Measurements from ENCODE around the gene TRIM15.
"Not testable (repeated sequence)": the region's sequence is repeated elsewhere in the genome, so short reads cannot be mapped to it uniquely, and the experiment has no call there.

TRIM15 gene

GRCh38 chr6:30162265-30163089, 869 bp upstream of the TRIM15 start:
- DNase-seq (ENCODE audit: low read depth, low spot score), result no peak

GRCh38 chr6:30163918-30164654, 740 bp downstream of the TRIM15 start:
- DNase-seq (ENCODE audit: low read depth, low spot score), result no peak

- no peak for DNase-seq (ENCODE audit: low read depth, low spot score)
Observed at GRCh38 chr6:30164714-30165113, 1.4 kb downstream of the TRIM15 start.

- not testable (repeated sequence) for DNase-seq (ENCODE audit: low read depth, low spot score)
Observed at GRCh38 chr6:30165238-30165637, 1.9 kb downstream of the TRIM15 start.

GRCh38 chr6:30167101-30167500, 3.8 kb downstream of the TRIM15 start:
- DNase-seq (ENCODE audit: low read depth, low spot score), result no peak

GRCh38 chr6:30168741-30169140, 5.4 kb downstream of the TRIM15 start:
- DNase-seq (ENCODE audit: low read depth, low spot score), result no peak

GRCh38 chr6:30169658-30170614, 6.6 kb downstream of the TRIM15 start:
- peak; percentile 18 for DNase-seq (ENCODE audit: low read depth, low spot score)

- peak; percentile 3 for DNase-seq (ENCODE audit: low read depth, low spot score)
Observed at GRCh38 chr6:30171677-30172471, 8.5 kb downstream of the TRIM15 start.

- DNase-seq (ENCODE audit: low read depth, low spot score), result no peak
Observed at GRCh38 chr6:30172681-30173080, 9.3 kb downstream of the TRIM15 start.

- DNase-seq (ENCODE audit: low read depth, low spot score), result no peak
Observed at GRCh38 chr6:30175765-30176164, 12.4 kb downstream of the TRIM15 start.

GRCh38 chr6:30178837-30179236, 15.5 kb downstream of the TRIM15 start:
- DNase-seq (ENCODE audit: low read depth, low spot score), result no peak

GRCh38 chr6:30180145-30180544, 16.8 kb downstream of the TRIM15 start:
- no peak for DNase-seq (ENCODE audit: low read depth, low spot score)

GRCh38 chr6:30184417-30185031, 21.2 kb downstream of the TRIM15 start:
- DNase-seq (ENCODE audit: low read depth, low spot score), result no peak

- no peak for DNase-seq (ENCODE audit: low read depth, low spot score)
Observed at GRCh38 chr6:30185846-30186484, 22.6 kb downstream of the TRIM15 start.

- DNase-seq (ENCODE audit: low read depth, low spot score), result no peak
Observed at GRCh38 chr6:30188541-30188940, 25.2 kb downstream of the TRIM15 start.

- DNase-seq (ENCODE audit: low read depth, low spot score), result no peak
Observed at GRCh38 chr6:30192076-30192475, 28.7 kb downstream of the TRIM15 start.

GRCh38 chr6:30194797-30195690, 31.7 kb downstream of the TRIM15 start:
- no peak for DNase-seq (ENCODE audit: low read depth, low spot score)

- DNase-seq (ENCODE audit: low read depth, low spot score), result no peak
Observed at GRCh38 chr6:30195951-30196350, 32.6 kb downstream of the TRIM15 start.

- DNase-seq (ENCODE audit: low read depth, low spot score), result no peak
Observed at GRCh38 chr6:30196376-30196775, 33.0 kb downstream of the TRIM15 start.

Measured in smooth muscle cell of the brain vasculature (primary cell).